ENCODE measurements around the gene RHD. TPM values are rescaled to one million over a fixed set of nuclear protein-coding genes. Genes with fewer than 3 reads are reported as not detected.
A peak's percentile ranks its signal among the peaks of the same experiment; 100 is the strongest.
"Not testable (repeated sequence)": the region's sequence is repeated elsewhere in the genome, so short reads cannot be mapped to it uniquely, and the experiment has no call there.

Gene RHD
- total and polyA plus RNA-seq, 4 donors = not detected

GRCh38 chr1:25329950-25330349 lies 57.6 kb downstream of the RHD start:
- ATAC-seq (ENCODE audit: low FRiP score); H3K27ac ChIP-seq (ENCODE audit: low read depth in 1 of 2, low read length in 2 of 2): not testable (repeated sequence)

GRCh38 chr1:25336922-25337354 lies 64.6 kb downstream of the RHD start:
- WGBS, 2 donors = 0% methylated on average over 17 to 27 of the region's 29 CpGs
- H3K9me3 ChIP-seq (ENCODE audit: control insufficient read depth, low read length); H3K27me3 ChIP-seq (ENCODE audit: control insufficient read depth in 1 of 2, insufficient read depth in 2 of 2, low read length in 1 of 2); H3K36me3 ChIP-seq (ENCODE audit: control insufficient read depth in 1 of 2, insufficient read depth in 2 of 2, low read length in 1 of 2); H3K27ac ChIP-seq (ENCODE audit: low read depth in 1 of 2, low read length in 2 of 2); intact Hi-C loops (cut with DNase I); H3K4me1 ChIP-seq (ENCODE audit: control insufficient read depth in 1 of 2, insufficient read depth in 2 of 2, low read length in 2 of 2): not testable (repeated sequence)
- peak; percentile 54 to 83 for DNase-seq
- ATAC-seq (ENCODE audit: low FRiP score) = peak; percentile 80
- peak overlapping the region; percentile 37 to 84 for H3K4me3 ChIP-seq (ENCODE audit: low read length in 2 of 2)

More at GRCh38 chr1:25329950-25330349, 57.6 kb downstream of the RHD start:
- H3K36me3 ChIP-seq (ENCODE audit: control insufficient read depth in 1 of 2, insufficient read depth in 2 of 2, low read length in 1 of 2); H3K4me3 ChIP-seq (ENCODE audit: low read length in 2 of 2); H3K9me3 ChIP-seq (ENCODE audit: control insufficient read depth, low read length); H3K4me1 ChIP-seq (ENCODE audit: control insufficient read depth in 1 of 2, insufficient read depth in 2 of 2, low read length in 2 of 2); intact Hi-C loops (cut with DNase I); DNase-seq; H3K27me3 ChIP-seq (ENCODE audit: control insufficient read depth in 1 of 2, insufficient read depth in 2 of 2, low read length in 1 of 2): not testable (repeated sequence)
- WGBS, 2 donors = 56 to 68% methylated on average over 5 of the region's 5 CpGs

- 1% methylated on average over 18 to 24 of the region's 39 CpGs for WGBS, 2 donors
- not testable (repeated sequence) for H3K9me3 ChIP-seq (ENCODE audit: control insufficient read depth, low read length); H3K27me3 ChIP-seq (ENCODE audit: control insufficient read depth in 1 of 2, insufficient read depth in 2 of 2, low read length in 1 of 2); H3K4me1 ChIP-seq (ENCODE audit: control insufficient read depth in 1 of 2, insufficient read depth in 2 of 2, low read length in 2 of 2); H3K36me3 ChIP-seq (ENCODE audit: control insufficient read depth in 1 of 2, insufficient read depth in 2 of 2, low read length in 1 of 2)
- intact Hi-C loops (cut with DNase I) = loop anchor here in 1 of 2 donors (2.0 kb wide), 1 partner anchor 91 kb away; the partner anchor contains the start of gene RSRP1
- Histone ChIP-seq H3K4me3 (ENCODE audit: low read length in 2 of 2) (peak overlapping the region in 1 of 2 donors; percentile 37), H3K27ac (ENCODE audit: low read depth in 1 of 2, low read length in 2 of 2) (peak overlapping the region in 1 of 2 donors; percentile 92)
- peak; percentile 93 for ATAC-seq (ENCODE audit: low FRiP score)
- DNase-seq = peak in 1 of 2 donors; percentile 62
Measured at GRCh38 chr1:25337483-25338187, 65.3 kb downstream of the RHD start.

DNA sequence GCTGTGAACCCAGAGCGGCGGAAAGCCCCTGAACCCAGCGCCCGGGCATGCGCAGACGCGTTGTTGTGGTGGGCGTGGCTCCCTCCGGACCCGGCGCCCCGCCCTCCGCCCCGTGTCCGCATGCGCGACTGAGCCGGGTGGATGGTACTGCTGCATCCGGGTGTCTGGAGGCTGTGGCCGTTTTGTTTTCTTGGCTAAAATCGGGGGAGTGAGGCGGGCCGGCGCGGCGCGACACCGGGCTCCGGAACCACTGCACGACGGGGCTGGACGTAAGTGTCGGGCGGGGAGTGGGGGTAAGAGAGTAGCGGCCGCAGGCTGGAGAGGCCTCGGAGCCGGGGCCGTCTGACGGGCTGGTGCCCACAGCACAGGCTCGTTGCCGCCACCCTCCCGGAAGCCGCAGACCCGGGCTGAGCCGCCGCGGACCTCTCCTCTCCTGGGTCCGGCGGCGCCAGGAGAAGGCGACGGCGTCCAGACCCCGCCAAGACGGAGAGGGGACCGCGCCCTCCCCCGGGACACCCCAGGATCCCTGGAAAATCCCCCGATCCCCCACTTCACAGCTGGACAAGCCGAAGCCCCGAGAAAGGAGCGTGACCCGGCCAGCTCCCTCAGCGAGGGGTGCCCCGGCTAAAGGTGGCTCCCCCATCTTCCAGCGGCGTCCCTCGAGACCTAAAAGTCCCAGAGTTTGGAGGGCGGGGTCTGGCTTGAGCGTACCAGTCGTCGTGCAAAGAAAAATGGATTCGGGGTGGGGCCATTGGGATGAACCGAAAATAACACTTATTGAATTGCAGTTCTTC lies 66.1 kb downstream of the RHD start, which contains the start of gene TMEM50A:
Gene TMEM50A (plus strand): TSS at position 147 of the 794 bp plus-strand sequence. CDS start 2,153 bp downstream, outside the sequence.
- H3K27me3 ChIP-seq (ENCODE audit: control insufficient read depth in 1 of 2, insufficient read depth in 2 of 2, low read length in 1 of 2) = no peaks in the 10 kb centered on the region
- ATAC-seq (ENCODE audit: low FRiP score) (peak; percentile 99), DNase-seq (peak; percentile 93 to 96)
- peak within 1 kb of the TSS; percentile 79 to 88 for H3K4me3 ChIP-seq (ENCODE audit: low read length in 2 of 2)
- intact Hi-C loops (cut with DNase I) = loop anchor here in 1 of 2 donors (2.0 kb wide), 1 partner anchor 92 kb away; the partner anchor contains the start of gene RSRP1
- H3K36me3 ChIP-seq (ENCODE audit: control insufficient read depth in 1 of 2, insufficient read depth in 2 of 2, low read length in 1 of 2) = no peaks in the 10 kb centered on the region
- H3K9me3 ChIP-seq (ENCODE audit: control insufficient read depth, low read length) = no peaks in the 10 kb centered on the region
- 1% methylated on average over 47 to 71 of the region's 75 CpGs for WGBS, 2 donors
- H3K4me1 ChIP-seq (ENCODE audit: control insufficient read depth in 1 of 2, insufficient read depth in 2 of 2, low read length in 2 of 2) = peaks cover 0 to 2% of the 10 kb centered on the region in 2 donors
- H3K27ac ChIP-seq (ENCODE audit: low read depth in 1 of 2, low read length in 2 of 2) = peak within 1 kb of the TSS; percentile 85 to 96

DNA sequence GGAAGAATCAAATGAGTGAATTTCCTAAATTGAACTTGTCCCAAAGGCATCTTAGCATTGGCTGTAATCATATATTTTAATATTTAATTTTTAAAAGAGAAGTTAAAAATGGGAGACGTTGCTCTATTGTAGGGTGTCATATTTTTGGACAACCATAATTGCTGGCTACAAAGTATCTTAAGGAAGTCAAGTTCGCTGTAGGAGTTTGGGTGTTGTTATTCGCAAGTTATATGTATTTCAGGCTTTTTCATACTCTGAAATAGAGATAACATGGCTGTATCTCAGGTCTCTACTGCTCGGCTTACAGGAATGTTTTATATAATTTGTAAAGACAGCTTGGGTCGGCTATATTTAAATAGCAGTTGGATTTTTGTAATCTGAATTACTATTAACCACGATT lies 66.7 kb downstream of the RHD start:
- H3K27me3 ChIP-seq (ENCODE audit: control insufficient read depth in 1 of 2, insufficient read depth in 2 of 2, low read length in 1 of 2) = no peaks in the 10 kb centered on the region
- H3K36me3 ChIP-seq (ENCODE audit: control insufficient read depth in 1 of 2, insufficient read depth in 2 of 2, low read length in 1 of 2) = no peaks in the 10 kb centered on the region
- intact Hi-C loops (cut with DNase I) = loop anchor here in 1 of 2 donors (2.0 kb wide), 1 partner anchor 92 kb away; the partner anchor contains the start of gene RSRP1
- peak overlapping the region in 1 of 2 donors; percentile 85 for H3K27ac ChIP-seq (ENCODE audit: low read depth in 1 of 2, low read length in 2 of 2)
- WGBS, 2 donors = 0 to 1% methylated on average over 6 of the region's 6 CpGs
- H3K9me3 ChIP-seq (ENCODE audit: control insufficient read depth, low read length) = no peaks in the 10 kb centered on the region
- DNase-seq = no peak
- peaks cover 0 to 2% of the 10 kb centered on the region in 2 donors for H3K4me1 ChIP-seq (ENCODE audit: control insufficient read depth in 1 of 2, insufficient read depth in 2 of 2, low read length in 2 of 2)
- ATAC-seq (ENCODE audit: low FRiP score) = no peak
- peak overlapping the region; percentile 79 to 88 for H3K4me3 ChIP-seq (ENCODE audit: low read length in 2 of 2)

- no peak for ATAC-seq (ENCODE audit: low FRiP score)
- 77 to 86% methylated on average over 6 of the region's 6 CpGs for WGBS, 2 donors
- intact Hi-C loops (cut with DNase I) = no loop called here
Measured at GRCh38 chr1:25341746-25342145, 69.4 kb downstream of the RHD start.

GRCh38 chr1:25342846-25343245 lies 70.5 kb downstream of the RHD start:
- H3K27me3 ChIP-seq (ENCODE audit: control insufficient read depth in 1 of 2, insufficient read depth in 2 of 2, low read length in 1 of 2) = no peaks in the 10 kb centered on the region
- no peaks in the 10 kb centered on the region for H3K9me3 ChIP-seq (ENCODE audit: control insufficient read depth, low read length)
- DNase-seq = no peak
- H3K27ac ChIP-seq (ENCODE audit: low read depth in 1 of 2, low read length in 2 of 2) = no peak overlapping the region
- WGBS, 2 donors = 86 to 92% methylated on average over 1 of the region's 1 CpG
- H3K4me3 ChIP-seq (ENCODE audit: low read length in 2 of 2) = no peak overlapping the region
- no peak for ATAC-seq (ENCODE audit: low FRiP score)
- intact Hi-C loops (cut with DNase I) = no loop called here
- H3K4me1 ChIP-seq (ENCODE audit: control insufficient read depth in 1 of 2, insufficient read depth in 2 of 2, low read length in 2 of 2) = peaks cover 0 to 2% of the 10 kb centered on the region in 2 donors
- H3K36me3 ChIP-seq (ENCODE audit: control insufficient read depth in 1 of 2, insufficient read depth in 2 of 2, low read length in 1 of 2) = no peaks in the 10 kb centered on the region

More at GRCh38 chr1:25341746-25342145, 69.4 kb downstream of the RHD start:
- no peaks in the 10 kb centered on the region for H3K9me3 ChIP-seq (ENCODE audit: control insufficient read depth, low read length)
- peaks cover 0 to 2% of the 10 kb centered on the region in 2 donors for H3K4me1 ChIP-seq (ENCODE audit: control insufficient read depth in 1 of 2, insufficient read depth in 2 of 2, low read length in 2 of 2)
- H3K4me3 ChIP-seq (ENCODE audit: low read length in 2 of 2) = no peak overlapping the region
- H3K27me3 ChIP-seq (ENCODE audit: control insufficient read depth in 1 of 2, insufficient read depth in 2 of 2, low read length in 1 of 2) = no peaks in the 10 kb centered on the region
- no peaks in the 10 kb centered on the region for H3K36me3 ChIP-seq (ENCODE audit: control insufficient read depth in 1 of 2, insufficient read depth in 2 of 2, low read length in 1 of 2)
- H3K27ac ChIP-seq (ENCODE audit: low read depth in 1 of 2, low read length in 2 of 2) = no peak overlapping the region
- no peak for DNase-seq

GRCh38 chr1:25343872-25344271 lies 71.6 kb downstream of the RHD start:
- ATAC-seq (ENCODE audit: low FRiP score) = no peak
- intact Hi-C loops (cut with DNase I) = no loop called here
- WGBS, 2 donors = 21 to 22% methylated on average over 4 of the region's 4 CpGs

More at GRCh38 chr1:25343872-25344271, 71.6 kb downstream of the RHD start:
- peaks cover 0 to 2% of the 10 kb centered on the region in 2 donors for H3K4me1 ChIP-seq (ENCODE audit: control insufficient read depth in 1 of 2, insufficient read depth in 2 of 2, low read length in 2 of 2)
- H3K4me3 ChIP-seq (ENCODE audit: low read length in 2 of 2) = no peak overlapping the region
- H3K27ac ChIP-seq (ENCODE audit: low read depth in 1 of 2, low read length in 2 of 2) = no peak overlapping the region
- peak; percentile 54 to 64 for DNase-seq
- H3K9me3 ChIP-seq (ENCODE audit: control insufficient read depth, low read length) = no peaks in the 10 kb centered on the region
- H3K27me3 ChIP-seq (ENCODE audit: control insufficient read depth in 1 of 2, insufficient read depth in 2 of 2, low read length in 1 of 2) = no peaks in the 10 kb centered on the region
- H3K36me3 ChIP-seq (ENCODE audit: control insufficient read depth in 1 of 2, insufficient read depth in 2 of 2, low read length in 1 of 2) = peaks cover 0 to 1% of the 10 kb centered on the region in 2 donors
